Parathyroid adenoma (tissue), 2 donors: ENCODE measurements around the gene SHROOM3.

Experiments
- H2AFZ ChIP-seq: fragments of 300-600 bp; sonication (generic); one replicate; pipeline ENCODE4 v1.7.0; 2017; ENCODE audit warnings: antibody characterized with exemption, mild to moderate bottlenecking
- H3K27ac ChIP-seq: fragments of 300-600 bp; sonication (generic); one replicate; pipeline ENCODE4 v1.7.0; 2017
- H3K27me3 ChIP-seq: fragments of 300-600 bp; sonication (generic); one replicate; pipeline ENCODE4 v1.7.0; 2017; ENCODE audit warnings: low read length; ENCODE audit not compliant: control insufficient read depth, insufficient read depth
- H3K36me3 ChIP-seq: fragments of 300-600 bp; sonication (generic); one replicate; pipeline ENCODE4 v1.7.0; 2017; ENCODE audit warnings: low read length; ENCODE audit not compliant: control insufficient read depth, insufficient read depth
- H3K4me1 ChIP-seq: fragments of 300-600 bp; sonication (generic); one replicate; pipeline ENCODE4 v1.7.0; 2017; ENCODE audit warnings: control low read depth
- H3K4me2 ChIP-seq: fragments of 300-600 bp; sonication (generic); one replicate; pipeline ENCODE4 v1.7.0; 2017; ENCODE audit warnings: low read length
- H3K4me3 ChIP-seq: fragments of 300-600 bp; sonication (generic); one replicate; pipeline ENCODE4 v1.7.0; 2017; ENCODE audit warnings: low read depth, low read length
- H3K79me2 ChIP-seq: fragments of 300-600 bp; sonication (generic); one replicate; pipeline ENCODE4 v1.7.0; 2017; ENCODE audit warnings: control low read depth
- H3K9ac ChIP-seq: fragments of 300-600 bp; sonication (generic); one replicate; pipeline ENCODE4 v1.7.0; 2017; ENCODE audit warnings: mild to moderate bottlenecking
- H3K9me3 ChIP-seq: fragments of 300-600 bp; sonication (generic); one replicate; pipeline ENCODE4 v1.7.0; 2017; ENCODE audit warnings: low read length; ENCODE audit not compliant: control insufficient read depth
- CTCF ChIP-seq: fragments of 300-600 bp; sonication (generic); IDR thresholded peaks from one replicate; pipeline ENCODE4 v1.7.0; 2017; ENCODE audit warnings: antibody characterized with exemption, mild to moderate bottlenecking
- donor health status: primary hyperparathyroidism.

SHROOM3 gene

GRCh38 chr4:76578002-76578560 is 143.1 kb downstream of the SHROOM3 start:
- Histone ChIP-seq H3K27ac (no peak overlapping the region), H3K9ac (no peak overlapping the region), H2AFZ (no peak overlapping the region), H3K9me3 (no peaks in the 10 kb centered on the region), H3K4me2 (no peak overlapping the region), H3K4me3 (no peak overlapping the region), H3K79me2 (no peaks in the 10 kb centered on the region), H3K4me1 (no peaks in the 10 kb centered on the region), H3K27me3 (no peaks in the 10 kb centered on the region), H3K36me3 (no peaks in the 10 kb centered on the region)
- no peak for TF ChIP-seq CTCF

GRCh38 chr4:76579596-76580375 is 144.8 kb downstream of the SHROOM3 start:
- H3K4me2 ChIP-seq, result peak overlapping the region; percentile 59
- H3K36me3 ChIP-seq, result no peaks in the 10 kb centered on the region
- no peak for TF ChIP-seq CTCF
- H3K27ac ChIP-seq, result no peak overlapping the region
- H3K9ac ChIP-seq, result no peak overlapping the region
- no peaks in the 10 kb centered on the region for H3K4me1 ChIP-seq
- H2AFZ ChIP-seq, result no peak overlapping the region
- no peaks in the 10 kb centered on the region for H3K9me3 ChIP-seq
- H3K79me2 ChIP-seq, result no peaks in the 10 kb centered on the region
- no peaks in the 10 kb centered on the region for H3K27me3 ChIP-seq
- peak overlapping the region; percentile 25 for H3K4me3 ChIP-seq

- no peak overlapping the region for H3K27ac ChIP-seq
- H3K9ac ChIP-seq, result no peak overlapping the region
- H3K4me2 ChIP-seq, result no peak overlapping the region
- H3K9me3 ChIP-seq, result no peaks in the 10 kb centered on the region
- H3K4me3 ChIP-seq, result no peak overlapping the region
- no peaks in the 10 kb centered on the region for H3K79me2 ChIP-seq
- H3K27me3 ChIP-seq, result no peaks in the 10 kb centered on the region
- H3K36me3 ChIP-seq, result no peaks in the 10 kb centered on the region
- H3K4me1 ChIP-seq, result no peaks in the 10 kb centered on the region
- TF ChIP-seq CTCF, result no peak
- H2AFZ ChIP-seq, result peak overlapping the region; percentile 20
Observed at GRCh38 chr4:76581077-76581962, 146.3 kb downstream of the SHROOM3 start.

GRCh38 chr4:76582074-76582816 is 147.2 kb downstream of the SHROOM3 start:
- Histone ChIP-seq H3K79me2 (no peaks in the 10 kb centered on the region), H3K4me1 (no peaks in the 10 kb centered on the region), H2AFZ (no peak overlapping the region), H3K9me3 (no peaks in the 10 kb centered on the region), H3K27me3 (no peaks in the 10 kb centered on the region), H3K27ac (no peak overlapping the region), H3K4me2 (no peak overlapping the region), H3K4me3 (no peak overlapping the region), H3K9ac (no peak overlapping the region), H3K36me3 (no peaks in the 10 kb centered on the region)
- TF ChIP-seq CTCF, result no peak
